ENCODE data around the gene FETUB.
A peak's percentile ranks its signal among the peaks of the same experiment; 100 is the strongest.
"Not testable (repeated sequence)": the region's sequence is repeated elsewhere in the genome, so short reads cannot be mapped to it uniquely, and the experiment has no call there.

The FETUB gene

DNA sequence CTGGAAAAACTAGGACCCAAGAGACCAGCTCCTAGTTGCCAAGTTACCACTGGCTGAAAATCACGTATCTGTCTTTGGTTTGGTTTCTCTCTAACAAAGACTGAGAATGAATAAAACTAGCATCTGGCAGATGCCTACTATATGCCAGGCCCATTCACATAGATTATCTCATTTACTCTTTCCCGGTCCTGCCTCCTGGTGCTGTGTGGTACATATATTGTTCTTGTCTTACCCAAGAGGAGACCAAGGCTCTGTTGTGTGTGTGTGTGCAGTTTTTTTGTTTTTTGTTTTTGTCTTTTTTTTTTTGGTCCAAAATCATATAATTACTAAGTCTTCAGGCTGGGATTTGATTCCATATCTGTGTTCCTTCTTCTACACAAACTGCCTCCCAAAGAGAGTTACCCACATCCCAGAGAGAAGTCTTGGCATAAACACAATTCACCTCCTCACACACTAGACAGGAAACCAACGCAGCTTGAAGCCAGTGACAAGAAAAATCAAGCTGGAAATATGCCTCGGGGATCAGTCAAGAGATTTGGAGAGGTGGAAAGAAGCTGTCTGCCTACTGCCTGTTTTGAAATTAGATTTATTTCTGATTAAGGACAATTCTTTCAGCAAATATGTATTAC is 26.4 kb upstream of the FETUB start:
- DNase-seq (ENCODE audit: low read depth) = no peak

DNA sequence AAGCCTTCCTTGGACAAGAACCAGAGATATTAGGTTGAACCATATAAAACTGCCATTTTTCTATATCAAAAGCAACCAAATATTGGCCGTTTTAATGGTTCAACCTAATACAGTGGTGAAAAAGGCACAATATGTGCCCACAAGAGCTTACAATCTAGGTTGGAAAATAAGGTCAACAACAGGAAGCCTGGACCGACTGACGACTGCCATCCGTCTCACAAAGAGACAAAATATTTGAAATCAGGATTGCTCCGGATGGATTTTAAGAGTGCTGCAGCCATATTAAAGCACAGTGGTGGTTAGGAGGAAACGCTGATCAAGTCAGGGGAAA is 26.0 kb upstream of the FETUB start:
- DNase-seq (ENCODE audit: low read depth) = no peak

DNA sequence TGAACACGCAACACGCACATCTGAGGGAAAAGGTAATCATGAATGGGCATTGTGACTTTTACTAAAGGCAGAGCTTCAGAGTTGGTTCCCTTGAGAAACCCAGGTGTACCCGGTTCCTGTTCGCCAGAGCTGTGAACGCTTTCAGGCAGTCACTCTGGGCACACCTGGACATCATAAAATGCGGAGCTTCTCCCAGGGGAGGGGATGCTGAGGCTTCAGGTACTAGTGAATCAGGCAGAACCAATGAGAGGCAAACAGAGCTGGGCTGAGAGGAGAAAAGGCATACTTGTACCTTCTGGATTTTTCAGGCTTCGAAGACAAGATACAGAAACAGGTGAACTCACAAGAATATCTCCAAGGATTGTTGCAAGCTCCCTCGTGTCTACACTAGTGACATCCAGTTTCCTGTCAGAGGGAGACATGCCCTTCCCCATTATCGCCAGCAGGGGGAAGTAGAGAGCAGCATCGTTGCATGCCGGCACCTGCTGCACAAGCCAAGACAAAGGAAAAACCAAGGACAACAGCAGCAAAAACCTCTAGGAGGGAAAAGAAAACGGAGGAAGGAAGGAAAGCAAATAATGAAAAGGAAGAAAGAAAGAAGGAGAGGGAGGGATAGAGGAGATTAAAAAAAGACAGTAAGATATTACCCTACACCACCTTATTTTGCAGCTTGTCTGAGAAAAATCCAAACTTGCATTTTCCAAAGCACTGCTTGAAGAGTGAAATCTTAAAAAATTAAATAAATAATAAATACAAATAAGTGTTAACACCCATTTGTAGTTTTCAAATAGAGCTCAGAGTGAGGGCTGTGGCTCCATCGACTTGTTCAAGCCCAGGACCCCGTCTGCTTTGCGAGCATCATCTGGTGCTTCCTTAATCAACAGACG is 25.4 kb upstream of the FETUB start:
- peak; percentile 66 for DNase-seq (ENCODE audit: low read depth)

DNA sequence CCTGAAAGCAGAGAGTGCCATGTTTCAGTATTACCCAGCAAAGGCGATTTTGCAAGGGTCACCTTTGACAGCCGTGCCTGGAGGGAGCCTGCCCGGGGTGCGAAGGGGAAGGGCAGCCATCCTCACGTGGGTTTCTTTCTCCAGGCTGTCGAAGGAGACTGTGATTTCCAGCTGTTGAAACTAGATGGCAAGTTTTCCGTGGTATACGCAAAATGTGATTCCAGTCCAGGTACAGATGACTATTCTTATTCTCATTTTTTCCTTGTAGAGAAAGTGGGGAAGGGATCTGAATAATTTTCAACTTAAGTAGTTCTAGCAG is 23.9 kb upstream of the FETUB start:
- no peak for DNase-seq (ENCODE audit: low read depth)

DNA sequence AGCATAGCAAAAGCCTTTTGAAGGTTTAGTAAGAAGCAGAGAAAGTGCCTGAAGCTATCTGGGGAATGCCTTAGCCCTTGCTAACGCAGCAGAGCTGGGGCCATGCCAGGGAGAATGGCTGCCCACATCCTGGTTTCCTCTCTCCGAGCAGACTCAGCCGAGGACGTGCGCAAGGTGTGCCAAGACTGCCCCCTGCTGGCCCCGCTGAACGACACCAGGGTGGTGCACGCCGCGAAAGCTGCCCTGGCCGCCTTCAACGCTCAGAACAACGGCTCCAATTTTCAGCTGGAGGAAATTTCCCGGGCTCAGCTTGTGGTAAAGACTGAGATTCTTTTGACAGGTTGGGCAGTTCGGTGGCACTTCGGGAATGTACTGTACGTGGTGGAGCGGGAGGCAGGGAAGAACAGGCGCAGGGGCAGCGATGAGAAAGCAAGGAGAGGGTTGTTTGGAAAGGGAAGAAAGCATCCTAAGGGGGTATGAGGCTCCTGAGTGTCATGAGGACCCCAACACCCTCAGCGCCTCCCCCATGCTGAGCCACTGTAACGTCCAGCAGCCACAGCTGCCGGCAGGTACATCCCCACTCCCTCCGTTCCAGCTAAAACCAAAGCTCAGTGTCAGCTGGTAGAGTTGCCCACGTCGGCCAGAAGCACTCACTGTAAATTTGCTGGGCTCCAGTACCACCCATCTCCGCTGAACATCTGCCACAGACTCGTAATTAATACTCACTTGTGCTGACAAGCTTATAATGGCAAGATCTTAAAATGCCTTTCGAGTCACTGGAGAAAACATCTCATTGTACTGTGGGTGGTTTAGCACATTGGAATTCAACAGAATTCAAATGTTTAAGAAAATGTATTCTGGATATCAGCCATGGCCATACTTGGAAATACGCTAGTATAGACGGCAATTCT is 22.9 kb upstream of the FETUB start:
- peak; percentile 81 for DNase-seq (ENCODE audit: low read depth)

DNA sequence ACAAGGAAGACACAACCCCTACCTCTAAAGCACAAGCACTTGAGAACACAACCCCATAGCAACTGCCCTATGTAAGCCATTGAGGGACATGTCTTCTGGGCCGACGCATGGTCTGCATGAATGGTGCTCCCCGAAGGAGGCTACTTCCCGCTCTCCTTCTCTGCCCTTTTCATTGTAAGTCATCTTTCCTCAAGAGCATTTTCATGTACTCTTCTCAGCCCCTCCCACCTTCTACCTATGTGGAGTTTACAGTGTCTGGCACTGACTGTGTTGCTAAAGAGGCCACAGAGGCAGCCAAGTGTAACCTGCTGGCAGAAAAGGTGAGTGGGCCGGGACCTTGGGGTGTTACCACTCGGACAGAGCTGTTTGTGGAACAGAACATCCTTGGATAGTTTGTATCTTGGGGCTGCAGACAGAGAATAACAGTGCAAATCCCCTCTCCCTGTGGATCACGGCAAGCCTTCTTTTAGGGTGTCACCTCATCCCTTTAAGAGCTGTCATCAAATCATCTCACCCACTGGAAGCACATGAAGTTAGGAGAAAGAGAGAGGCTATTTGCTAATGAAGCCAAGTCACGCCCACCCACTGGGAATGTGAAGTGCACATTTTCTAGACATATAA is 21.8 kb upstream of the FETUB start:
- no peak for DNase-seq (ENCODE audit: low read depth)

DNA sequence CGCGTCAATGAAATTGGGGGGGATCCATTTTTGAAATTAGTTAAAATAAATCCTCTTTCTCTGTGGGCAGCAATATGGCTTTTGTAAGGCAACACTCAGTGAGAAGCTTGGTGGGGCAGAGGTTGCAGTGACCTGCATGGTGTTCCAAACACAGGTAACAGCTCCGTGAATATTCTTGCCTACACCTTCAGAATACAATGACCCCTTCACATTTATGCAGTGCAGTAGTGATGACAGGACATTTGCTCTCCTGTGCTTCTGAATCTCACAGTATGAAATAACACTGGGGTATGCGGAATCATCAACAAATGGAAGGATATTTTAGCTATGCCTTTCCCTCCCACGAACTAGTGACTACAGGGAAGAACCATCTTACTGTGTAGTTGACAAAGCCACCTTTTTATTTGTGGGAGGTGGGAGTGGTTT is 20.4 kb upstream of the FETUB start:
- DNase-seq (ENCODE audit: low read depth) = no peak

DNA sequence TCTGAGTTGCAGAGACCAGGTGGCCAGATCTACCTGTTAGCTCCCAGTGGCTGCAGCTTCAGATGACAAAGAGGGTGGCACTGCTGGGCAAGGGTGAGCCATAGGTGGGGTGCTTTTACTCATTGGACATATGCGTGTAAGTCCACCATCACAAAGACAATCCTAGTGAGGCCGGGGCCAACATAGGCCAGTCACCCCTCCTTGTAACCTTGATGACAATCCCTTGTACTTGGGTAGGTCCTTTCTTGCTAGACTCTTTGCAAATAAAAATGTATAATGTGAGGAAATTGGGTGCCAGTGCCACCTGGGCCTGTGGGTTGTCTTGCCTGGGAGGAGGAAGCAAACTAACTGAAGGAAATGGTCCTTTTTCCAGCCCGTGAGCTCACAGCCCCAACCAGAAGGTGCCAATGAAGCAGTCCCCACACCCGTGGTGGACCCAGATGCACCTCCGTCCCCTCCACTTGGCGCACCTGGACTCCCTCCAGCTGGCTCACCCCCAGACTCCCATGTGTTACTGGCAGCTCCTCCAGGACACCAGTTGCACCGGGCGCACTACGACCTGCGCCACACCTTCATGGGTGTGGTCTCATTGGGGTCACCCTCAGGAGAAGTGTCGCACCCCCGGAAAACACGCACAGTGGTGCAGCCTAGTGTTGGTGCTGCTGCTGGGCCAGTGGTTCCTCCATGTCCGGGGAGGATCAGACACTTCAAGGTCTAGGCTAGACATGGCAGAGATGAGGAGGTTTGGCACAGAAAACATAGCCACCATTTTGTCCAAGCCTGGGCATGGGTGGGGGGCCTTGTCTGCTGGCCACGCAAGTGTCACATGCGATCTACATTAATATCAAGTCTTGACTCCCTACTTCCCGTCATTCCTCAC is 19.7 kb upstream of the FETUB start:
- no peak for DNase-seq (ENCODE audit: low read depth)

DNA sequence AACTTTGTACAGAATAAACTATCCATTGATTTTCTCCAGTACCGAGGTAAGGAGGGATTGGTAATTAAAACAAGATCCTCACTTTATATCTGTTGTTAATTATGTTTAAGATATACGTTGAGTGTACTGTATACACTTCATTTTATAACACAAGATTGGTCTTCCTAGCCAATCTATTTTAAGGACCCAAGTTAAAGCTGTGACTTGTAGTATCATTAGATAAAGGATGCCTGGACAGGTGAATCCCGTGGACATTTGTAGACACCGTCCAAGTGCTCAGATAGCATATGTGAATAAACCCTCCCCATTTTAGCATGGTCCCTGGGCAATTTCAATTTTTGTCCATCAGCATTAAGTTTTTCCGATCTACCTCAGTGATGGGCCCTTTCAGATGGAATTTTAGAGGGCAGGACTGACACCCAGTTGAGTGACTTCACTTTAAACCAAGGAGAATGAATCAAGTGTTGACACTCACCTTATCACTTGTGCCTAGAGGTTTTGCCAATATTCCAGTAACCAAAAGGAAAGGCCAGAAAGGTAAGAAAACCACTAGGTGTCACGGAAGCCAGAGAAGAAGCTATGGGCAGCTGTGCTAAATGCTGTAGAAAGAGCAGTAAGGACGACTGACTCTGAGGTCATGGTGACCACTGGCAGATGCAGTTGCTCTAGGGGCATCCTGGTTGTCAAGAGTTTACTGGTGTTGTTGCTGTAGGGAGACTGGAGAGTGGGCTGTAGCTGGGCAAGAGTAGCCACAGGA is 18.1 kb upstream of the FETUB start:
- DNase-seq (ENCODE audit: low read depth) = no peak

DNA sequence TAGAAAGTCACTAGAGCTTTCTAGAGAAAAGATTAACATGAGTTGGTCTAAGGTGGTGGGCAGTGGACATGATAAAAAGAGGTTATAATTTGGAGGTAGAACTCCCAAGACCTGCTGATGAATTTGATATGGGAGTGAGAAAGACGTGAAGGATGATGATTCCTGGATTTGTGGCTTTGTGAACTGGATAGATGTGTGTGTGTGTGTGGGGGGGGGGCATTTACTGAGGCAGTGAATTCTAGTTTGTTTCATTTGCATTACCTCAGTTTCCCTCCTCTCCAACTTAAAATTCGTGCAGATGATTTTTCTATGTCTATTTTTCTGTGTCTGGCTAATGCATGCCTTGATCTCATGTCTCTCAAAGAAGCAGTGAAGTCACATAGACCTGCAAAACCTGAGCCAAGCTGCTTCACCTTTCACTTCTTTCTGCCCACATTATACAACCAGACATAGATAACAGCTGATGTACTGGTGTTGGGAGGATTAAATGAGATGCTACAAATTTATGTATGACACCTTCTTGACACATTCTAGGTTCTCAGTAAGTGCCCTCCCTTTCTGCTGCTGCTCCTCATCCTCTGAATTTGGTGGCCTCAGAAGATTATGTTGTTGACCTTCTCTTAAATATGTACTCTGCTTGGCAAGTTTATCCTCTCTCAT is 17.4 kb upstream of the FETUB start:
- DNase-seq (ENCODE audit: low read depth) = no peak

DNA sequence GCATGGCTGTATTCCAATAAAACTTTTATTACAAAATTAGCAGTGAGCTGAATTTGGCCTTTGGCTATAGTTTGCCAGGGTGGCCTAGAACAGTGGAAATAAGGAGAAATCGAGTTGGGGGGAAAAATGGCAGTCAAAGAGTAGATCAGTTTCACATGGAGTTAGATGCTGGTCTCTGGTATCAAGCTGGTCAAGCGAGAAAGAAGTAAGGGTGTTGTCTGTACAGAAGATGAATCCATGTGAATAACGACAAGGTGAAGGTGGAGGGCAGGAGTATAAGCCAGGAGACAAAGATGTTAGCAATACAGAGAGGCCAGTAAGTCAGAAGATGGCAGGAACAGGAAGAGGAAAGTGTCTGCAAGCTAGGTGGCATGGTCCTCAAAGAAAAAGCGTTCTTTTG is 15.6 kb upstream of the FETUB start:
- no peak for DNase-seq (ENCODE audit: low read depth)

DNA sequence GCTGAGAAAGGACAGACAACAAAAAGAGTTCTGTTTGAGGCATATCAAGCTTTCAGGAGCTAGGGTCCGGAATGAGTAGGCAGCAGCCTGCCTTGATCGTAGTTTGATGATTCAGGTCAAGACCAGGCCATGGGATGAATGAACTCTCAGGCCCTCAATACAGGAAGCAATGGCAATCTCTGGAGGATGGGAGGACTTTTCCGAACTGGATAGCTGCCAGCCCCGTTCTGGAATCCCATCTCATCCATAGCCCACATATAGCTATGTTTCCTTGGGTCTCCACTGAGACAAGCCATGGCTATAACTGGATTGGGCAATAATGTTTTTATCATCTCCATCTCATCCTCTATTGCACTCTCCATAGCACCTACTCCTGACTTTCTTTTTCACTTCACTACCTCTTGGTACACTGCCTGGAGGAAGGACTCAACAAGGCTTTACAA is 14.6 kb upstream of the FETUB start:
- DNase-seq (ENCODE audit: low read depth) = no peak

DNA sequence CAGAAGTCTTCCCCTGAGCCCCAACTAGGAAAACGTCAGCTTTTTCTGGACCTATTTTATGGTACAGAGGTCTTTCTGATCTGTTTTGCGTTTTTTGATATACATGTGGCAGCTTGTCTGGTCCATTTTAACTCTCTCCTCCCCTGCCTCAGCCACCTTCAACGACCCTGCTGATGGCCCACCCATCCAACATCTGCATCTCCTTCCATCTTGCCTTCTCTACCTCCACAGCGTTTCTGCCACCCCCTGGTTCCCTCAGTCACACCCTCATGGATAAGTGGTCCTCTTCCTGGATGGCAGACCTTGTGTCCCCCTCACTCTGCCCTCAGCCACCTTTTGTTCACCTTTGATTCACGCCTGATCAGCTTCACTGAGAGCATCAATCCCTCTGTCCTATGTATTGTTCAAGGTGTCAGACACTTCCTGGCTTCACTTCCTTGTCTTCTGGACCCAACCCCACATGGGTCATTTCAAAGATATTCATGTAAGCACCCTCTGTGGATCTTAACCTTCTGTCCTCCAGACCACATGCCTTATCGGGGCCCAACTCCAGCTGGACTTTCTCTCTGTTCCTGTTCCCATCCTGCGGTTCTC is 13.8 kb upstream of the FETUB start:
- DNase-seq (ENCODE audit: low read depth) = no peak

DNA sequence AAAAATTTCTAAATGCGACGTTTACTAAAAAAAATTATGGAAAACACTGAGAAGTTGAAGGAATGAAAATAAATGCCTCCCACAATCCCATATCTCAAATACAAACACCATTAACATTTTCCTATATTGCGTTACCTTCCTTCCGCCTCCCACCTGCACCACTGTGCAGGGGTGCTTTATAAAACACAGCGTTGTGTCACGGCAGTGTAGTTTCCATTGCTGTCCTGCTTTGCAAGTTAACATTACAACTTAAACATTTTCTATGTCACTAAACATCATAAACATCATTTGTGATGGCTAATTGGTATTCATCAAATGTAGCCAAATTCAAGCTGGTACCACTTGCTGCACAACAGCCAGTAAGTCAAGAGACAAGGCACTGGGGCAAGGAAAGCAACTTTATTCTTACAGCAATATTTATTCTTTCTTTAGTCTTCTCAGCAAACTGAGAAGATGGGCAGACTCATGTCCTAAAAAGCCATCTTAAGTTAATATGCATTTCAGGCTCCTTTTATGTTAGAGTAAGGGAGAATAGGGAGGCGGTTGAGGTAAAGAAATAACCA is 12.3 kb upstream of the FETUB start:
- no peak for DNase-seq (ENCODE audit: low read depth)

DNA sequence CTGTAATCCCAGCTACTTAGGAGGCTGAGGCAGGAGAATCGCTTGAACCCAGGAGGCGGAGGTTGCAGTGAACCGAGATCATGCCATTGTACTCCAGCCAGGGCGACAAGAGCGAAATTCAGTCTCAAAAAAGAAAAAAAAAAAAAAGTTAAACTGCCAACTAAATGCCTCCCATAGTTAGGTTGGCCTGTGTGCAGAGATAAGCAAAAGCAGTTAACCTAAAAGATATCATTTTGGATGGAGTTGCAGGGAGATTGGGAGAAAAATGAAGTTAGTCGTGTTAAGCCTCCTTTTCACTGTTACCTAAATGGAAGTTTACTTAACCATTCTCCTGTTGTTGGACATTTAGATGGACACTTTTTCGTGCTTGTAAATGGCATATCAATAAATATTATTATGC is 11.4 kb upstream of the FETUB start:
- DNase-seq (ENCODE audit: low read depth) = no peak

DNA sequence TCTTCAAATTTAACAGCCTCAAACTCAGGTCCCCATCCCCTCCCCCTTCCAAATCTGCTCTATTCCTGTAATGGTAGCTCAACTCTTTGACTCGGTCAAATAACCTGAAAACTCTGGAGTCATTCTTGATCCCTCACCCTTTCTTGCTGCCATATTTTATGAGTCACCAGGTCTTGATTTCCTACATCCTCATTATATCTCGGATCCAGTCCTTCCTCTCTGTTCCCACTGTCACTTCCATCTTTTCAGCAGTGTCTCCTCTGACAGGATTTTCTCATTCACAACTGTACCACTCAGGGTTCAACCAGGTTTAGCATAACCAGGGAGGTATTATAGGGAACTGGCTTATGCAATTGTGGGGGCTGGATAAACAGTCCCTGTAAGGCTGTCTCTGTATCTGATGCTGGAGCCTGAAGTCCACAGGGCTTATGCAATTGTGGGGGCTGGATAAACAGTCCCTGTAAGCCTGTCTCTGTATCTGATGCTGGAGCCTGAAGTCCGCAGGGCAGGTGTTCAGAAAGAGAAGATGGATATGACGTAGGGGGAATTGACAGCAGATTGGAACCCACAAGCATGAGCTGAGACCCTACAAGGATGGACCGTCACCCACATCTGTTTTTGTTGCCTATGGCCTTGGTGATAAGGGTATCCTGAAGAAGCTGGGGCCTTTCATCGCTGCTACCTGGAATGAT is 9.1 kb upstream of the FETUB start:
- DNase-seq (ENCODE audit: low read depth) = no peak

DNA sequence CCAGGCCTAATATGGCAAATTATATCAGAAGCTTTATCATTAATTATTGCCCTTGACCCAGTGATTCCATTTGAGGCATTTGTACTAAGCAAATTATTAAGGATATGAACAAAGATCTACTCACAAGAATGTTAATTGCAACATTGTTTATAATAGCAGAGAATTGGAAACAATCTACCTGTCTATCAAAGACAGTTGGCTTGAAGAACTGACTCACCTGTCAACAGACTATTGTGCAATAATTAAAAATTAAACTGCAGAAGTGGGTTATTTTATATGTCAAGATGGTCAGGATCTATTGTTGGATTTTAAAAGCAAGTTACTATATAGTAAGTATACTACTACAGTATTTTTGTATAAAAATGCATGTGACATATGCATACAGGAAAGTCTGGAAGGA is 6.7 kb upstream of the FETUB start:
- DNase-seq (ENCODE audit: low read depth) = no peak

DNA sequence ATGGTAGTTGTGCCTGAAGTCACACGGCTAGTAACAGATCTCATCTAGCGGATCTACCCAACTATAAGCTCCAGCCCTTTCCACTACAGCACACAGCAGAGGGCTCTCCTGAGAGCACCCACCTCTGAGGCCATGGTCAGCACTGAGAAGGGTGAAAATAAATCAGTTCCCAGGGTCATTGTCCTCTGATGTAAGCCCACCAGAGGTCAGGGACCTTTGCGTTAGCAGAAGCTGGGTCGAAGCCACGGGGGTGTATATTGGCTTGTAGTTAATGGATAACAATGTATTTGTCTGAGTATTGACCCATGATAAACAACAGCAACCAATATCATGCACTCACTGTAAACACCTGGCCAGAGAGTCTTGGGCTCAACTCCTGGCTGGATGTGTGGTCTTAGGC is 6.0 kb upstream of the FETUB start:
- DNase-seq (ENCODE audit: low read depth) = not testable (repeated sequence)

DNA sequence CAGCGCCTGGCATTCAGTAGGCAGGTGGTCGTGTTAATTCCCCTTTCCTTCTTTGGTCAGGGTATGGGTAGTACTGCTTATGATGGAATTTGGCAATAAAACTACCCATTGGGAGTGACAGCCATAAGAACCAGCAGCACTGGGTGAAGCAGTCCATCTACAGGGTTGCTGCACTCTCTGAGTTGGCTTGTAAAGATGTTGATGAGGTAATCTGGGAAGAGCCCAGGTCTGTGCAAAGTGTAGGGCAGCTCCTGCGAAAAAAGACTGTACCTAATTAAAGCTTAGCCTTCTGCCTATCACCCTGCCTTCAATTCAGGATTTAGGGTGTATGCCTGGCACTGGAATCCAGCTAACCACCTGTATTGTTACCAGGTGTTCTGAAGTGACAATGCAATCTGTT is 4.7 kb upstream of the FETUB start:
- no peak for DNase-seq (ENCODE audit: low read depth)
